Endothelial cell (in vitro differentiated cells): ENCODE results near the gene GALNT18. TPM values are rescaled to one million over a fixed set of nuclear protein-coding genes. Genes with fewer than 3 reads are reported as not detected.

Experiments used
- DNase-seq: peaks from one replicate; pipeline ENCODE4 v3.0.0; 2021; ENCODE audit warnings: low spot score
- H3K27ac Mint-ChIP-seq: one replicate; pipeline ENCODE4 v1.8.0; 2021; ENCODE audit warnings: mixed read lengths, inconsistent platforms; ENCODE audit not compliant: unreplicated experiment
- H3K27me3 Mint-ChIP-seq: one replicate; pipeline ENCODE4 v1.8.0; 2021; ENCODE audit warnings: mild to moderate bottlenecking, moderate library complexity, mixed read lengths, inconsistent platforms; ENCODE audit not compliant: unreplicated experiment
- H3K36me3 Mint-ChIP-seq: one replicate; pipeline ENCODE4 v1.8.0; 2021; ENCODE audit warnings: mild to moderate bottlenecking, low read depth, mixed read lengths, inconsistent platforms; ENCODE audit not compliant: unreplicated experiment
- H3K4me1 Mint-ChIP-seq: one replicate; pipeline ENCODE4 v1.8.0; 2021; ENCODE audit warnings: mild to moderate bottlenecking, mixed read lengths, inconsistent platforms; ENCODE audit not compliant: unreplicated experiment
- H3K4me3 Mint-ChIP-seq: one replicate; pipeline ENCODE4 v1.8.0; 2021; ENCODE audit warnings: mild to moderate bottlenecking, mixed read lengths, inconsistent platforms; ENCODE audit not compliant: unreplicated experiment
- H3K9me3 Mint-ChIP-seq: one replicate; pipeline ENCODE4 v1.8.0; 2021; ENCODE audit warnings: mixed read lengths, inconsistent platforms; ENCODE audit not compliant: unreplicated experiment
- CTCF ChIP-seq: fragments of 200-600 bp; sonication (generic); IDR thresholded peaks from one replicate; pipeline ENCODE4 v1.5.0; 2021; ENCODE audit warnings: antibody characterized with exemption; ENCODE audit not compliant: unreplicated experiment
- total RNA-seq: library from RNA; stranded (reverse); fragmentation: NEBNext Ultra II Directional; extraction: Animal tissue kit (Norgen Biotek cat#: 25700); gene quantifications from one replicate; pipeline ENCODE4 v1.2.1, GENCODE V29; 2021; ENCODE audit not compliant: unreplicated experiment

Gene GALNT18
- total RNA-seq, 1 donor from 2014 or later = 87.6 TPM

GRCh38 chr11:11520231-11521015 lies 101.4 kb downstream of the GALNT18 start:
- Mint-ChIP-seq H3K4me1 (peaks cover 80% of the 10 kb centered on the region), H3K27ac (peak overlapping the region; percentile 64), H3K4me3 (peak overlapping the region; percentile 42), H3K9me3 (no peaks in the 10 kb centered on the region), H3K36me3 (peaks cover 12% of the 10 kb centered on the region), H3K27me3 (peaks cover 4% of the 10 kb centered on the region)
- DNase-seq = no peak
- TF ChIP-seq CTCF = no peak

GRCh38 chr11:11519184-11519583 lies 102.6 kb downstream of the GALNT18 start:
- Mint-ChIP-seq H3K27ac (peak overlapping the region; percentile 17), H3K4me3 (no peak overlapping the region), H3K4me1 (peaks cover 79% of the 10 kb centered on the region), H3K36me3 (peaks cover 12% of the 10 kb centered on the region), H3K27me3 (peaks cover 4% of the 10 kb centered on the region), H3K9me3 (no peaks in the 10 kb centered on the region)
- TF ChIP-seq CTCF = no peak
- DNase-seq = no peak

GRCh38 chr11:11514246-11514645 lies 107.6 kb downstream of the GALNT18 start:
- TF ChIP-seq CTCF = no peak
- Mint-ChIP-seq H3K27me3 (peaks cover 3% of the 10 kb centered on the region), H3K27ac (no peak overlapping the region), H3K9me3 (no peaks in the 10 kb centered on the region), H3K4me1 (peaks cover 59% of the 10 kb centered on the region), H3K36me3 (peaks cover 4% of the 10 kb centered on the region), H3K4me3 (no peak overlapping the region)
- no peak for DNase-seq

GRCh38 chr11:11513422-11513821 lies 108.4 kb downstream of the GALNT18 start:
- Mint-ChIP-seq H3K4me1 (peaks cover 57% of the 10 kb centered on the region), H3K27me3 (no peaks in the 10 kb centered on the region), H3K4me3 (no peak overlapping the region), H3K27ac (no peak overlapping the region), H3K9me3 (no peaks in the 10 kb centered on the region), H3K36me3 (no peaks in the 10 kb centered on the region)
- TF ChIP-seq CTCF = no peak
- no peak for DNase-seq

GRCh38 chr11:11512929-11513328 lies 108.9 kb downstream of the GALNT18 start:
- no peak for TF ChIP-seq CTCF
- Mint-ChIP-seq H3K27me3 (no peaks in the 10 kb centered on the region), H3K4me1 (peaks cover 58% of the 10 kb centered on the region), H3K9me3 (no peaks in the 10 kb centered on the region), H3K27ac (no peak overlapping the region), H3K36me3 (no peaks in the 10 kb centered on the region), H3K4me3 (no peak overlapping the region)
- DNase-seq = no peak
